HFFc6 (cell line): Measurements from ENCODE around the gene HSPBP1. TPM values are rescaled to one million over a fixed set of nuclear protein-coding genes. Genes with fewer than 3 reads are reported as not detected.
A peak's percentile ranks its signal among the peaks of the same experiment; 100 is the strongest.

Experiments
- DNase-seq: peaks from one replicate; pipeline ENCODE4 v3.0.0-alpha.2; 2018
- H3K27ac Mint-ChIP-seq: 2 replicates; pipeline ENCODE4 v1.8.0; 2020; ENCODE audit warnings: mild to moderate bottlenecking, mixed read lengths
- H3K27me3 Mint-ChIP-seq: 2 replicates; pipeline ENCODE4 v1.8.0; 2021; ENCODE audit warnings: mild to moderate bottlenecking, moderate library complexity, mixed read lengths; ENCODE audit not compliant: insufficient read depth
- H3K36me3 Mint-ChIP-seq: 2 replicates; pipeline ENCODE4 v1.8.0; 2021; ENCODE audit warnings: low read depth, mixed read lengths
- H3K4me1 Mint-ChIP-seq: 2 replicates; pipeline ENCODE4 v1.8.0; 2020; ENCODE audit warnings: low read depth, mixed read lengths
- H3K4me3 Mint-ChIP-seq: 2 replicates; pipeline ENCODE4 v1.8.0; 2020; ENCODE audit warnings: mild to moderate bottlenecking, moderate library complexity, mixed read lengths
- H3K9me3 Mint-ChIP-seq: 2 replicates; pipeline ENCODE4 v1.8.0; 2020; ENCODE audit warnings: mild to moderate bottlenecking, mixed read lengths
- total RNA-seq, 6 experiments: library from RNA; stranded (reverse); fragmentation: NEBNext Ultra II Directional; extraction: Animal tissue kit (Norgen Biotek cat#: 25700); gene quantifications; 2 replicates in 1 of 6; 3 replicates in 5 of 6; pipeline ENCODE4 v1.2.3, GENCODE V29; 2021
- TF ChIP-seq, protein P1 (sequence below): fragments of 200-600 bp; sonication (generic); IDR thresholded peaks from 2 replicates; pipeline ENCODE4 v1.5.0; 2021; ENCODE audit warnings: antibody characterized with exemption, mild to moderate bottlenecking

Gene HSPBP1
- total RNA-seq, 6 experiments from 2014 or later = 37.5 to 43.1 (median 42.5) TPM

DNA sequence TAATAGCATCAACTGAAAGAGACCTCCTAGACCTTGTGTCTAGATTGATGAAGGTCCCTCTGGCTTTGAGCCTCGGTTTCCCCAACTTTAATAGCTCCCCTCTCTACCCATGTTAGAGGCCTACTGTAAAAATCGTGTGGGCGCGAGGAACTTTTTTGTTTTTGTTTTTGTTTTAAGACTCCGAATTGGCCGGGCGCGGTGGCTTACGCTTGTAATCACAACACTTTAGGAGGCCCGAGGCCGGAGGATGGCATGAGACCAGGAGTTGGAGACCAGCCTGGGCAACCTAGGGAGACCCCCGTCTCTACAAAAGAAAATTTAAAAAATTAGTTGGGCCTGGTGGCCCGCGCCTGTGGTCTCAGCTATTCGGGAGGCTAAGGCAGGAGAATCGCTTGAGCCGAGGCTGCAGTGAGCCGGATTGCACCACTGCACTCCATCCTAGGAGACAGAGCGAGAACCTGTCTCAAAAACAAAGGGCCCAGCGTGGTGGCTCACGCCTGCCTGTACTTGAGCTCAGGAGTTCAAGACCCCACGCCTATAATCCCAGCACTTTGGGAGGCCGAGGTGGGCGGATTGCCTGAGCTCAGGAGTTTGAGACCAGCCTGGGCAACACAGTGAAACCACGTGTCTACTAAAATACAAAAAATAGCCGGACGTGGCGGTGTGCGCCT lies 20.2 kb downstream of the HSPBP1 start:
- Mint-ChIP-seq H3K4me3 (peak overlapping the region; percentile 90), H3K4me1 (peaks cover 43% of the 10 kb centered on the region), H3K9me3 (no peaks in the 10 kb centered on the region), H3K27ac (peak overlapping the region; percentile 97), H3K27me3 (no peaks in the 10 kb centered on the region; the same call in 1 of the 2 replicates), H3K36me3 (peaks cover 25% of the 10 kb centered on the region)
- DNase-seq = no peak
- TF ChIP-seq, protein P1, sequence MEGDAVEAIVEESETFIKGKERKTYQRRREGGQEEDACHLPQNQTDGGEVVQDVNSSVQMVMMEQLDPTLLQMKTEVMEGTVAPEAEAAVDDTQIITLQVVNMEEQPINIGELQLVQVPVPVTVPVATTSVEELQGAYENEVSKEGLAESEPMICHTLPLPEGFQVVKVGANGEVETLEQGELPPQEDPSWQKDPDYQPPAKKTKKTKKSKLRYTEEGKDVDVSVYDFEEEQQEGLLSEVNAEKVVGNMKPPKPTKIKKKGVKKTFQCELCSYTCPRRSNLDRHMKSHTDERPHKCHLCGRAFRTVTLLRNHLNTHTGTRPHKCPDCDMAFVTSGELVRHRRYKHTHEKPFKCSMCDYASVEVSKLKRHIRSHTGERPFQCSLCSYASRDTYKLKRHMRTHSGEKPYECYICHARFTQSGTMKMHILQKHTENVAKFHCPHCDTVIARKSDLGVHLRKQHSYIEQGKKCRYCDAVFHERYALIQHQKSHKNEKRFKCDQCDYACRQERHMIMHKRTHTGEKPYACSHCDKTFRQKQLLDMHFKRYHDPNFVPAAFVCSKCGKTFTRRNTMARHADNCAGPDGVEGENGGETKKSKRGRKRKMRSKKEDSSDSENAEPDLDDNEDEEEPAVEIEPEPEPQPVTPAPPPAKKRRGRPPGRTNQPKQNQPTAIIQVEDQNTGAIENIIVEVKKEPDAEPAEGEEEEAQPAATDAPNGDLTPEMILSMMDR = no peak

DNA sequence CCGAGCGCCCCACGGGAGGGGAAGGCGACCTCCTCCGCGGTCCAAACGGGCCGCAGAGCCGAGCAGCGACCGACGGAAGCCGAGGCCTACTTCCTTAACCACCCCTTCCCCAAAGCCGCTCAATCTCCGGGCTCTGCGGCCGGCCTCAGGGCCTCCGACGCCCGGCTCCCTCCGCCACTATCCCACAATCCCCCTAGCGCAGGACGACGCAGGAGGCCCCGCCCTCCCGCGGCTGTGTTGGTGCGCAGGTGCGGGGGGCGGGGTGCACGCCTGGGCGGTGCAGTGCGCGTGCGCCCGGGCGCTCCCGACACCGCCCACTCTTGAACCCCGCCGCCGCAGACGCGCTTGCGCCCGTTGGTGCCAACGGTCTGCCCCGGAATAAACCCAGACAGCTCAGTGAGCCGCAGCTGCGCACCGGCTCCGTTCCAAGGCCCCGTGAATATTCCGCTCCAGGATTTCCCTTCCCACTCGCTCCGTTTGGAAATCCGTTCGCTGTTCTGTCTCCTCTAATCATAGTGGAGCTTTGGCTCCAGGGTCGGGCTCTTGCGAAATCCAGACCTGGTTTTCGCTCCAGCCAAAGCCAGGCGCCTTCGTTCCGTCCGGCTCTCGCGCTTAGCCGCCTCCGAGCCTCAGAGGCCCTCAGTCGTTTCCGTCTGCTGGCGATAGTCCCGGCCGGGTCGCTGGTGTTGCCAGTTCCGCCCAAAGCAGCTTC lies 20.9 kb downstream of the HSPBP1 start, which contains the start of gene PPP6R1:
PPP6R1 (minus strand) TSS at position 190 of the 712 bp plus-strand sequence. CDS start 11,914 bp downstream, outside the sequence.
- peak within 1 kb of the TSS; percentile 95 for H3K4me3 Mint-ChIP-seq
- DNase-seq = peak; percentile 99
- peak within 1 kb of the TSS; percentile 97 for H3K27ac Mint-ChIP-seq
- no peaks in the 10 kb centered on the region for H3K9me3 Mint-ChIP-seq
- H3K4me1 Mint-ChIP-seq = peaks cover 49% of the 10 kb centered on the region
- TF ChIP-seq, protein P1 = no peak
- no peaks in the 10 kb centered on the region; the same call in 1 of the 2 replicates for H3K27me3 Mint-ChIP-seq
- peaks cover 25% of the 10 kb centered on the region for H3K36me3 Mint-ChIP-seq

- TF ChIP-seq, protein P1 = no peak
- H3K27ac Mint-ChIP-seq = no peak overlapping the region; the same call in 1 of the 2 replicates
- peaks cover 25% of the 10 kb centered on the region for H3K36me3 Mint-ChIP-seq
- H3K4me3 Mint-ChIP-seq = peak overlapping the region; percentile 90
- H3K9me3 Mint-ChIP-seq = no peaks in the 10 kb centered on the region
- no peak for DNase-seq
- no peaks in the 10 kb centered on the region; the same call in 1 of the 2 replicates for H3K27me3 Mint-ChIP-seq
- H3K4me1 Mint-ChIP-seq = peaks cover 50% of the 10 kb centered on the region
Observed at GRCh38 chr19:55258476-55258827, 21.5 kb downstream of the HSPBP1 start.

DNA sequence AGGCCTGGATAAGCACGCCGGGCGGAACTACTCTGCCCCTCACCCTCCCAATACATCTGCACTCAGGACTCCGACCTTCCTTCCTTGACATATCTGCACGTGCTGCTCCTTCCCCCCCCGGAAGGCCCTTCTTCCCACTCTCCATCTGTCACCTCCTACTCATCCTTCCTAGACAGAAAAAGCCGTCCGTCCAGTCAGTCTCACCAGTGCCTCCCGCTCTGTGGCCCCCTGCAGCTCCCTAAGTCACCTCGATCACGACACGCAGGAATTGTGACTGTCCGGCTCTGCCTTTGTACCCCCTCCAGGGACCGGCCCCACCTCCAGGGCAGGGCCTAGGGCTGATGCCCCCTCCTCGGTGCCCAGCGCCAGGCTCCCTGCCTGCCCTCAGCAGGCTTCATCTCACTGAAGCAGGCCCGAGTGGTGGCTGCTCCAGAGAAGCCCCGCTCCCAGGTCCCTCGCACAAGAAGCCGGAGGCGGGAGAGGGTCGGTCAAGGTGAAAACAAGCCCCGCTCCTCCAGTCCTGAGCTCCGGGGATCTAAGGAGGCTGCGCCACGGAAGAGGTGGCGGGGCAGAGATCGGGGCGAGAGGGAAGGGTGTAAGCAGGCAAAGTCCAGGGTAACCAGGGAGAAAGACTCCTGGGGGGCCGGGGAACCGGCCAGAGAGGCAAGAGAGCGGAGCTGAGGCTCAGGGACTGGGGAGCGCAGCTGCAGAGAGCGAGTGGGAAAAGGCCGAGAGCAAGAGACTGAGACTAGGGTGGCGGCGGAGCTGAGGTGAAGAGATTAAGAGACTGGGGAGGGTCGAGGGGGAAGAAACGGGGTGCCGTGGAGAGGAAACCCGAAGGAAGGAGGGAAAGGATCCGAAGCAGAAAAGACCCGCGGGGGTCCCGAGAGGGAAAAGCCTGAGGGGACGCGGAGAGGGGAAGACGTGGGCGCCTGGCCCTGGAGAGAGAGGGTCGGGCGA lies 22.2 kb downstream of the HSPBP1 start:
- no peak for DNase-seq
- no peaks in the 10 kb centered on the region for H3K9me3 Mint-ChIP-seq
- no peaks in the 10 kb centered on the region; the same call in 1 of the 2 replicates for H3K27me3 Mint-ChIP-seq
- peak overlapping the region; percentile 95 for H3K4me3 Mint-ChIP-seq
- TF ChIP-seq, protein P1 = no peak
- H3K4me1 Mint-ChIP-seq = peaks cover 50% of the 10 kb centered on the region
- peaks cover 25% of the 10 kb centered on the region for H3K36me3 Mint-ChIP-seq
- peak overlapping the region; percentile 89 for H3K27ac Mint-ChIP-seq
